SK-N-SH (cell line): ENCODE results near the gene RAB19. TPM values are rescaled to one million over a fixed set of nuclear protein-coding genes. Genes with fewer than 3 reads are reported as not detected.

ENCODE experiments used
- CTCF ChIA-PET: fragments of 300-600, 350-600 bp; formaldehyde crosslinking; extraction: SDS; loops from one replicate; lab custom pipeline; 2021; lab: Yijun Ruan, JAX
- POLR2A ChIA-PET: fragments of 350-600 bp; sonication (Branson Sonifier 250); formaldehyde crosslinking; extraction: SDS; loops from one replicate; lab custom pipeline; 2020; ENCODE audit warnings: antibody characterized with exemption, inconsistent platforms; lab: Yijun Ruan, JAX
- DNase-seq: peaks from one replicate; pipeline ENCODE4 v3.0.0; 2012
- H2AFZ ChIP-seq: fragments of 200-600 bp; sonication (generic); 2 replicates; pipeline ENCODE4 v1.8.1; 2016; ENCODE audit warnings: antibody characterized with exemption, mild to moderate bottlenecking, low read depth
- H3F3A ChIP-seq: fragments of 200-600 bp; sonication (generic); replicated peaks from 2 replicates; pipeline ENCODE3; 2016; ENCODE audit warnings: antibody characterized with exemption, mild to moderate bottlenecking; ENCODE audit not compliant: insufficient read depth
- H3K27ac ChIP-seq, 2 experiments: fragments of 200-500 bp in 1 of 2; fragments of 200-600 bp in 1 of 2; sonication (Bioruptor generic) in 1 of 2; sonication (generic), shearing (Covaris generic) in 1 of 2; 2 replicates each; pipeline versions ENCODE4 v1.5.1 to v1.6.1; 2014 to 2016; ENCODE audit warnings: low read depth in 2 of 2, inconsistent platforms in 1 of 2, low read length in 1 of 2, mild to moderate bottlenecking in 1 of 2, mixed read lengths in 1 of 2
- H3K27me3 ChIP-seq: fragments of 200-600 bp; sonication (generic), shearing (Covaris generic); 2 replicates; pipeline ENCODE4 v1.6.1; 2016; ENCODE audit warnings: mixed run types; ENCODE audit not compliant: insufficient read depth
- H3K36me3 ChIP-seq, 2 experiments: fragments of 200-500 bp in 1 of 2; fragments of 200-600 bp in 1 of 2; sonication (Bioruptor generic) in 1 of 2; sonication (generic) in 1 of 2; replicated peaks in 1 of 2; 2 replicates each; pipeline versions ENCODE3 to v1.5.1; 2014 to 2016; ENCODE audit warnings: low read length in 1 of 2, mild to moderate bottlenecking in 1 of 2; ENCODE audit not compliant: insufficient read depth in 2 of 2, control insufficient read depth in 1 of 2
- H3K4me1 ChIP-seq, 2 experiments: fragments of 200-500 bp in 1 of 2; fragments of 200-600 bp in 1 of 2; sonication (Bioruptor generic) in 1 of 2; sonication (generic), shearing (Covaris generic) in 1 of 2; 2 replicates each; pipeline versions ENCODE4 v1.5.1 to v1.6.1; 2014 to 2016; ENCODE audit warnings: low read depth in 1 of 2, low read length in 1 of 2, mixed run types in 1 of 2; ENCODE audit not compliant: insufficient read depth in 2 of 2, control insufficient read depth in 1 of 2
- H3K4me2 ChIP-seq: fragments of 200-600 bp; sonication (generic), shearing (Covaris generic); 2 replicates; pipeline ENCODE4 v1.6.1; 2017; ENCODE audit warnings: mixed run types
- H3K4me3 ChIP-seq, 2 experiments: fragments of 200-500 bp in 1 of 2; fragments of 200-600 bp in 1 of 2; sonication (Bioruptor generic) in 1 of 2; sonication (generic), shearing (Covaris generic) in 1 of 2; 2 replicates each; pipeline versions ENCODE4 v1.5.1 to v1.8.1; 2014 to 2016; ENCODE audit warnings: low read depth in 2 of 2, inconsistent platforms in 1 of 2, low read length in 1 of 2, mild to moderate bottlenecking in 1 of 2, mixed read lengths in 1 of 2, moderate library complexity in 1 of 2
- H3K79me2 ChIP-seq: fragments of 200-600 bp; sonication (generic); 2 replicates; pipeline ENCODE4 v1.8.1; 2017; ENCODE audit warnings: mild to moderate bottlenecking; ENCODE audit not compliant: insufficient read depth
- H3K9ac ChIP-seq: fragments of 200-600 bp; sonication (generic); 2 replicates; pipeline ENCODE4 v1.6.1; 2017; ENCODE audit warnings: mixed run types
- H3K9me2 ChIP-seq: fragments of 200-600 bp; sonication (generic); 2 replicates; pipeline ENCODE4 v1.6.1; 2017; ENCODE audit warnings: mixed run types
- H3K9me3 ChIP-seq: fragments of 200-600 bp; sonication (generic); 2 replicates; pipeline ENCODE4 v1.6.1; 2017; ENCODE audit warnings: mixed run types, mild to moderate bottlenecking, moderate library complexity
- H4K20me1 ChIP-seq: fragments of 200-600 bp; sonication (generic); 2 replicates; pipeline ENCODE4 v1.6.1; 2017; ENCODE audit warnings: mild to moderate bottlenecking, mixed run types; ENCODE audit not compliant: insufficient read depth
- CHD2 ChIP-seq: fragments of 150-350 bp; IDR thresholded peaks from 2 replicates; pipeline ENCODE4 v1.6.1; 2018; ENCODE audit warnings: low read length; ENCODE audit not compliant: partially characterized antibody
- EP300 ChIP-seq, 2 experiments: IDR thresholded peaks; 2 replicates each; pipeline versions ENCODE4 v1.4.0 to v1.6.1; 2012; ENCODE audit warnings: borderline replicate concordance in 1 of 2, low read depth in 1 of 2, low read length in 1 of 2
- EZH2phosphoT487 ChIP-seq: fragments of 200-600 bp; sonication (generic); IDR thresholded peaks from 2 replicates; pipeline ENCODE4 v1.6.1; 2017; ENCODE audit warnings: low read depth, mixed run types, mild to moderate bottlenecking, antibody characterized with exemption, moderate library complexity, borderline replicate concordance
- FOSL2 ChIP-seq: IDR thresholded peaks from 2 replicates; pipeline ENCODE4 v1.4.0; 2012; ENCODE audit warnings: low read depth, mild to moderate bottlenecking, moderate library complexity, borderline replicate concordance
- IRF3 ChIP-seq: fragments of 150-350 bp; IDR thresholded peaks from 2 replicates; pipeline ENCODE4 v1.6.1; 2016; ENCODE audit warnings: mild to moderate bottlenecking, low read depth, low read length
- MXI1 ChIP-seq: IDR thresholded peaks from 2 replicates; pipeline ENCODE4 v1.6.1; 2012; ENCODE audit warnings: mild to moderate bottlenecking, low read depth, low read length, improper control_type of control experiment
- NFIC ChIP-seq: IDR thresholded peaks from 2 replicates; pipeline ENCODE4 v1.4.0; 2012; ENCODE audit warnings: borderline replicate concordance
- RCOR1 ChIP-seq: fragments of 150-350 bp; IDR thresholded peaks from 2 replicates; pipeline ENCODE4 v1.6.1; 2017; ENCODE audit warnings: antibody characterized with exemption, low read length
- RXRA ChIP-seq: IDR thresholded peaks from 2 replicates; pipeline ENCODE4 v1.4.0; 2012; ENCODE audit warnings: low read depth, mild to moderate bottlenecking, borderline replicate concordance
- SIN3A ChIP-seq: IDR thresholded peaks from 2 replicates; pipeline ENCODE4 v1.6.1; 2012; ENCODE audit warnings: low read depth, mild to moderate bottlenecking, low read length, moderate library complexity, borderline replicate concordance
- SMC3 ChIP-seq: IDR thresholded peaks from 2 replicates; pipeline ENCODE4 v1.6.1; 2012; ENCODE audit warnings: low read depth, low read length, improper control_type of control experiment
- TCF12 ChIP-seq: IDR thresholded peaks from 2 replicates; pipeline ENCODE4 v1.4.0; 2012
- USF1 ChIP-seq: IDR thresholded peaks from 2 replicates; pipeline ENCODE4 v1.4.0; 2012; ENCODE audit warnings: low read depth, borderline replicate concordance
- USF2 ChIP-seq: fragments of 150-350 bp; IDR thresholded peaks from 2 replicates; pipeline ENCODE4 v1.6.1; 2017; ENCODE audit warnings: antibody characterized with exemption, low read length, low read depth, borderline replicate concordance
- YY1 ChIP-seq: IDR thresholded peaks from 2 replicates; pipeline ENCODE4 v1.4.0; 2012; ENCODE audit warnings: low read depth, mild to moderate bottlenecking
- WGBS: methylation state at CpG from one replicate; pipeline ENCODE4 v1.1.6; 2017; ENCODE audit warnings: low lambda C conversion rate; 5-methylcytosine and 5-hydroxymethylcytosine counted together
- polyA plus RNA-seq, 3 experiments: library from polyadenylated mRNA; depleted of rRNA; stranded (reverse); fragments of >200 nt; gene quantifications; 2 replicates each; pipeline ENCODE4 v1.2.3, GENCODE V29; 2012

Gene RAB19
- polyA plus RNA-seq, 1 of the 3 experiments (the other 2 are of a cell fraction), result not detected

- TF ChIP-seq RCOR1 (no peak), SIN3A (no peak), TCF12 (no peak), IRF3 (no peak)
Measured at GRCh38 chr7:140418653-140419052, 14.8 kb downstream of the RAB19 start (continued).

GRCh38 chr7:140421521-140421920 lies 17.7 kb downstream of the RAB19 start:
- TF ChIP-seq EZH2phosphoT487 (no peak), RXRA (no peak), YY1 (no peak), RCOR1 (no peak), IRF3 (no peak), SMC3 (no peak), EP300 (IDR thresholded peaks at IDR 0.05; ENCODE audit: borderline replicate concordance in 1 of 2, low read depth in 1 of 2, low read length in 1 of 2) (no peak), TCF12 (no peak), MXI1 (no peak)
- TF ChIP-seq, all 33 proteins: peak for 0
- Histone ChIP-seq H3K36me3 (no peaks in the 10 kb centered on the region), H3K4me3 (no peak overlapping the region), H3K79me2 (no peaks in the 10 kb centered on the region), H3K9me3 (no peaks in the 10 kb centered on the region), H2AFZ (no peak overlapping the region), H3K9me2 (no peaks in the 10 kb centered on the region), H3K9ac (no peak overlapping the region), H3K4me1 (no peaks in the 10 kb centered on the region; a peak in 1 of 4 replicates), H3K27ac (no peak overlapping the region), H4K20me1 (no peaks in the 10 kb centered on the region), H3K4me2 (no peak overlapping the region), H3F3A (no peaks in the 10 kb centered on the region), H3K27me3 (peaks cover 27% of the 10 kb centered on the region)
- POLR2A ChIA-PET, result interaction anchor here (0.6 kb wide), 2 partner anchors 19 to 25 kb away, joined by 3 to 5 read pairs; no protein-coding TSS in a partner anchor
- DNase-seq, result no peak
- CTCF ChIA-PET, result interaction anchor here (0.8 to 0.9 kb wide), 2 partner anchors 25 to 232 kb away, joined by 3 read pairs; no protein-coding TSS in a partner anchor
- 58% methylated on average over 2 of the region's 2 CpGs for WGBS

- Histone ChIP-seq H3K4me3 (no peak overlapping the region), H3K79me2 (no peaks in the 10 kb centered on the region), H3F3A (no peaks in the 10 kb centered on the region), H3K4me1 (no peaks in the 10 kb centered on the region), H4K20me1 (no peaks in the 10 kb centered on the region), H3K9me3 (no peaks in the 10 kb centered on the region), H3K36me3 (no peaks in the 10 kb centered on the region), H3K4me2 (no peak overlapping the region), H3K9me2 (no peaks in the 10 kb centered on the region), H3K27me3 (peaks cover 27% of the 10 kb centered on the region; the same call in 1 of the 2 replicates), H3K27ac (no peak overlapping the region), H2AFZ (no peak overlapping the region), H3K9ac (no peak overlapping the region)
- ChIA-PET CTCF (interaction anchor here (0.6 kb wide), 2 partner anchors 126 to 135 kb away, joined by 3 to 4 read pairs; no protein-coding TSS in a partner anchor), POLR2A (no interaction called here)
- no peak for TF ChIP-seq NFIC
- no peak for TF ChIP-seq FOSL2
- no peak for TF ChIP-seq CHD2
- no peak for TF ChIP-seq USF1
- no peak for TF ChIP-seq USF2
- no peak for TF ChIP-seq RXRA
- WGBS, result 84% methylated on average over 3 of the region's 3 CpGs
- no peak for DNase-seq
Measured at GRCh38 chr7:140423501-140423900, 19.6 kb downstream of the RAB19 start.
